GM19372 (cell line): ENCODE data around the gene SAMD14.

Source experiments
- ATAC-seq: cut with Tn5 transposase; IDR thresholded peaks from one replicate; pipeline ENCODE4 v1.9.1; 2021; ENCODE audit warnings: mild to moderate bottlenecking, low read depth, moderate library complexity; ENCODE audit not compliant: unreplicated experiment

The SAMD14 gene

DNA sequence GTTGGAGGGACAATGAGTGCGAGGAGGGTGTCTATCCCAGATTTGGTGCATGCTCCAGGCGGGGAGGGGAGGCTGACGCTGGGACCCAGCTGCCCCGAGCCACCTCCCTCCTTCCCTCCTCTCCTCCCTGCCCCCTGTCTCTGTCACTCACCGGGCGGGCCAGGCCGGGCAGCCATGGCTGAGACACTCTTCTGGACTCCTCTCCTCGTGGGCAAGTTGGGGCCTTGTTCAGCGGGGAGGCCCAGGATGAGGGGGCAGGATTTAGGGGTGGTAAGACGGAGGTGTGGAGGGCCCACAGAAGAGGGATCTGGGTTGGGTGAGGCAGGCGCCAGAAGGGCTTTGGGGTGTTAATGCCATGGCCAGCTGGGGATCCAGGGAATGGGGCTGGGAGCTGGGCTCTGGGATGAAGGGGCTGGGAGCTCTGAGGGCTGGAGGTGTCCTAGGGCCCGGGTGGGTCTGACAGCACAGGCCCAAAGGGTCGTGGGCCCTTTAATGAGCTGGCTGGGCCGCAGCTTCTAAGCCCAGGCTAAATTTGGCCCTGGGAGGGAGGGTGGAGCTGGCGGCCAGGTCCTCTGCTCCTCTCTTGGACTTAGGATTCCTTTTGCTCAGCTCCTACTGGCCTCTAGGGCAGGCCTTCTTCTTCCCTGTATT, 36.0 kb upstream of the SAMD14 start, which contains the start of gene SGCA:
Gene SGCA, plus strand, starts transcription at position 139 of the 651 bp plus-strand sequence. Its CDS starts 36 bp downstream, at position 175.
- ATAC-seq: no peak

DNA sequence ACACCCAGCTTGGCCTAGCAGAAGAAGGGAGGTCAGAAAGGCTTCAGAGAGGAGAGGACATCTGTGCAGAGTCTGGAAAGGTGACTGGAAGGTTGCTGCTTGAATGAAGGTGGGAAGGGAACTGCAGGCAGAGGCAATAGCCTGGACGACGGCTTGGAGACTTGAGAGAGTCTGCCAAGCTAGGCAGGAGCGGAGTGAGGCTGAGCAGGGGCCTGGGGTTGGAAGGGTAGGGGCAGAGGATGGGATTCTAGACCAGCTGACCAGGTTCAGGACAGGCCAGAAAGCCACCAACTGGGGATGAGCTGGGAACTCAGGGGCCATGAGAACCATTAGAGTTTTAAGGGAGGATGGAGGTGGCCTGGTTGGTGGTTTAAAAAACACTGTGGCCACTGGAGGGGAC, 35.5 kb upstream of the SAMD14 start:
- no peak for ATAC-seq

DNA sequence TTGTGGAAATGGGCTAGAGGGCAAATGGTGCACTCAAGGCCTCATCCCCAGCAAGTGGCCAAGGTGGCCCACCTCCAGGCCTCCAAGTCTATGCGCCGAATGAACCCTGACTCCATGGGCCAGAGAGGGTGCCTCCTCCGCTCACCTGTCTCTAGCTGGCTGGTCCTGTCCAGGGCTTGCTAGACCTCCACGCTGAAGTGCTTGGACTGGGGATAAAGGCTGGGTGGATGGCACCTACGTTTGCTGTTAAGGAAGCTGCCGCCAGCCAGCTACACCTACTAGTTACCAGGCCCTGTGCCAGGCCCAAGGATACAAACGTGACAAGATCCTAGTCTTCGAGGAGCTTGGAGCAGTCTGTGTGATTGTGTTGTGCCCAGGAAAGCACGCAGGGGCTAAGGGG, 35.1 kb upstream of the SAMD14 start:
- no peak for ATAC-seq

DNA sequence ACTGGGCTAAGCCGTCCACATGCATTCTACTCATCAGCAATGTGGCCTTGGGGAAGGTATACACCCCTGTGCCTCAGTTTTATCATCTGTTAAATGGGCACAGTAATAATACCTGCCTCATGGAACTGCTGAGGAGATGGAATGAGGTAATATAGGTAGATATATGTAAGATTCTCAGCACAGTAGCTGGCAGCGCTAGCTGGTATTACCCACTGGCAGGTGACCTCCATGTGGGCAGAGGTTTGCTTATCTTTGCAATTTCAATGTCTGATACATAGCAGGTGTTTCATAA, 34.7 kb upstream of the SAMD14 start:
- no peak for ATAC-seq

DNA sequence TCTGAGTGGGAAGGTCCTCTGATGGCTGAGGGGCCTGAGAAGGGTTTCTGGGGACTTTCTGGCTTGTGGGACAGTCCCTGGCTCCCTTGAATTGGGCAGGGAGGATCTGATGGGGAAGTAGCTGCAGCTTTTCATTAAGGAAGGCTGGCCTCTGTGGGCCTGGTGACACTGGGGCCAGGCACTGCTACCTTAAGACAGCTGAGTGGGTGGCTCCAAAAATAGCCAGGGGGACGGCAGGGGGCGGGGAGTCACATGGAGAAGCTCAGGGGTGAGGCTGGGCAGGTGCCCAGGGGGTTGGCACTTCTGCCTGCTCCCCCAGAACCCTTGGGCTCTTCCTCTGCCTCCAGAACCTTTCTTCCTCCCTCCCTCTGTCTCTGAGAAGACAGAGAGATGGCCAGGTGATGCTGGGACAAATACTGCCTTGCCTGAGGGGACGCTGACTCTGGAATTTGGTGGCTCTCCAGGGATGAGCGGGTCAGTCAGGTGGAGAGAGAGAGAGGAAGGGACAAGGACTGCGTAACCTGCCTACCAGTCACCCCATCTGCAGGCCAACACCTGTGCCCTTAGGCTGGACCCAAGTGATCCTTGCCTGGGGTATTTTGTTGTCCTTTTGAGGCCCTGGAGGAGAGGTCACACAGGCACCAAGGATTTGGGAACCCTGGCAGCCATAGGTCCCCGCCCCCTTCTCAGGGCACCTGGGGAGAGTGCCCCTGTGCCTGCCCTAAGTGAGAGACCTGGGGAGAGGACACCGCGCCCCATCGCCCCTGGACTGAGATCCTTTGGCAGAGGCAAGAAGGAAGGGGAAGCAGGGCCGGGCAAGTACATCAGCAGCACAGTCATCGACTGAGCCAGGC, 34.1 kb upstream of the SAMD14 start:
- ATAC-seq: no peak

DNA sequence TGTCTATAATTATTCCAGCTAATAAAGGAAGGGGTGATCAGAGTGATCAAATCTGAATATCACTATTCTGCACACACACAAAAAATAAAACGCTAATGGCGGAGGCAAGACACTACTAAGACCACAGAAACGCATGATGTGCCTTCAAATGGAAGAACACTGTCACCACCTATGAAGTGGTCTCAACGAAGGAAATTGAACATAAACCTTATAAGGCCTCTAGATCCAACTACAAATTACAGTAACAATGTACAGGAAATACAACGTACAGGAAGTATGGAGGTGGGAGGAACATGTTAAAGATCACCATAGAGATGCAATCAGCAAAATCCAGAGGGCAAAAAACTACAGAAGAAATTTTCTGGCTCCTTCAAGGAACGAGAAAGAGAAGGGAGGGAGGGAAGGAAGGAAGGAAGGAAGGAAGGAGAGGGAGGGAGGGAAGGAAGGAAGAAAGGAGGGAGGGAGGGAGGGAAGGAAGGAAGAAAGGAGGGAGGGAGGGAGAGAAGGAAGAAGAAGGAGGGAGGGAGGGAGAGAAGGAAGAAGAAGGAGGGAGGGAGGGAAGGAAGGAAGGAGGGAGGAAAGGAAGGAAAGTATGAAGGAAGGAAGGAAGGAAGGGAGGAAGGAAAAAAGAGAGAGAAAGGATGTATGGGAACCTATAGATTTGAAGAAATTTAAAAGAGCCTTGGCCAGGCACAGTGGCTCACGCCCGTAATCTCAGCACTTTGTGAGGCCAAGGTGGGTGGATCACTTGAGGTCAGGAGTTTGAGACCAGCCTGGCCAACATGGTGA, 32.7 kb upstream of the SAMD14 start:
- no peak for ATAC-seq

DNA sequence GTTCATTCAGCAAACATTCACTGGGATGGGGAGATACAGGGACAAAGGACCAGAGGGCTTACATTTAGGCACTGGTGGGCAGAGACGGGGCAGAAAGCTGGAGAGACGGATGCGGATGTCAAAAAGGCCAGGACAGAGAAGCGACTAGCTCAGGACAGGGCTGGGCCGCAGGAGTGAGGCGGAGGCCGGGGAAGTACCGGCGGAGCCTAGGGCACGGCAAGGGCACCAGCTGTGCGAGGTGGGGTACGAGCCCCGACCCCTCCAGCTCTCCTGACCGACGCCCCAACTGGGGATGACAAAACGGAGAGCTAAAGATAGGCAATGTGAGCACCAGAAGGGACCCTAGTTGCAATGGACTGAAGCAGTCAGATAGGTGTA, 31.9 kb upstream of the SAMD14 start:
- no peak for ATAC-seq

DNA sequence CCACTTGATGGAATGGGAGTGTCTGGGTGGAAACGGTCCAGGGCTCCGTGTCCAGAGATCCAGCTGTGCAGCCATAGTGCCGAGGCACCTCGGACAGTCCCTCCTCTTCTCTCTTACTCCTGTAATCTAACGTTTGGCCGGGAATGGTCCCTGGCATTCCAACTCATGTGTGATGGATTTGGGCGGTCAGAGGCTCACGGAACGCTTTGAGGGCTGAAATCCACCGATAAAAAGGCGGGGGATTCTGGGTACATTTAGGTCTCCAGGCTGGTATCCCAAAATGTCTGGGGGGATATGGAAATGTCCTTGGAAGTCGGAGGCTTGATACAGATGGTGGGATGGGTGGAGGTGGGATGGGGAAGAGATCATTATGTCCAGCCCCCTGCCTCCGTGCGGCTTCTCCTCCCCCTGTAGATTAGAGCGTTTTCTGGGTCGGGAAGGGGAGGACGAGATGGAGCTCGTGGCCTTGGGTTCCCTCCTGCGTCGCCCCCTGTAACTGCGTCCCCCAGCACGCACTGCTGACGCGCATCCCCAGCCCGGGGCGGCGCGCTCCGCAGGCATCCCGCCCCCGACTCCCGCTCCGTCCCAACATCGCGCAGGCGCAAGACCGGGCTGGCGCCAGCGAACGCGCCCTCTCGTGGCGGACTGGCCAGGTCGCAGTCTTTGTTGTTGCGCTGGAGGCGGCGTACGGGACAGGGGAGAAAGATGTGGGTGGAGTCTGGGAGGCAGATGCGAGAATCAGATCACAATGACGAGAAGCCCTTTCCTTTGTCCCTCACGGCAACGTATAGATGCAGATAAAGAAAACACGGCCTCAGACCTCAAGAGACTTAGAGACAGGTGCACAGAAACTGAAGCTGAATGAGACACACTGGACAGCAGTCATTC, 31.3 kb upstream of the SAMD14 start:
- ATAC-seq: peak; percentile 92

DNA sequence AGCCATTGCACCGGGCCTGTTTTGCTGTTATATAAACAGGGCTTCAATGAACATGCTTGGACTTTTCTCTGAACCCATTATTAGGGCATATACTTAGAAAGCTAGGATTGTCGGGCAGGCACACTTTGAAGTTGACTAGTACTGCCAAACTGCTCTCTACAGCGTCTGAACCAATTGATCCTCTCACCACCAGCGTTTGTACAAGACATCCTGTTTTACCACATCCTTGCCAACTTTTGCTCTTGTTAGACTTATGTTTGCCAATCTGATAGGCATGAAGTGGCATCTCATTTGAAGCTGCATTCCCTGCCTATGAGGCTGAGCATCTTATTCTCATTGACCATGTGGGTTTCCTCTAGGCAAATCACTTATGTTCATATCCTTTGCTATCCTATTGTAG, 27.9 kb upstream of the SAMD14 start:
- ATAC-seq: no peak

DNA sequence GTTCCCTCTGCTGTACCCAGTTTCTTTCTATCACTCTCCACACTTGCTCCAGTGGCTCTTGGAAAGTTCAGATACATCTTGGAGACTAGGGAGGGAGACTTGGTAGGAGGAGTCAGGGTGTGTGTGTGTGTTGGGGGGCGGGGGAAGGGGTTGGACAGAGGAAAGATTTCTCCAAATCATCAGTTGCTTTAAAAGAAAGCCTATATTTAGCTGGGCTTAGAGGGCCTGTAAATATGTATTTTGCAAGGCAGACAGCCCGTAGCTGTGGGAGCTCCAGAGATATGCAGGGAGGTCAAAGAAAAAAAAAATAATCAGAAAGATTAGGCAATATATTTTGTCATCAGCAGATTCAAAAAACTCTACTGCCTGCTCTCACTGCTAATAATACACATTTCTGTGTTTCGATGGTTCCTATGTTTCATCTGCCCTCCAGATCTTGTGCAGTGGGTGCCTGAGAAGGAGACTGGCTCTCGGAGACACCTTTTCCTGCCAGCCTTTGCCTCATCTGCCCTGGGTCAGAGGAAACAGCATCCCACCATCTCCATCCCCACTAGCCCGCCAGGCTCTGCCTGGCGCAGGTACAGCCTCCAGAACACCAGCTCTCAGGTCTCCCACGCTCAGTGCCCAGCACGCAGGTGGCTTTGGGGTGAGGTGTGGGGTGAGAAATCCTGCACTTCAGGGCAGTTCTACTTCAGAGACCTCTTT, 25.3 kb upstream of the SAMD14 start:
- no peak for ATAC-seq

DNA sequence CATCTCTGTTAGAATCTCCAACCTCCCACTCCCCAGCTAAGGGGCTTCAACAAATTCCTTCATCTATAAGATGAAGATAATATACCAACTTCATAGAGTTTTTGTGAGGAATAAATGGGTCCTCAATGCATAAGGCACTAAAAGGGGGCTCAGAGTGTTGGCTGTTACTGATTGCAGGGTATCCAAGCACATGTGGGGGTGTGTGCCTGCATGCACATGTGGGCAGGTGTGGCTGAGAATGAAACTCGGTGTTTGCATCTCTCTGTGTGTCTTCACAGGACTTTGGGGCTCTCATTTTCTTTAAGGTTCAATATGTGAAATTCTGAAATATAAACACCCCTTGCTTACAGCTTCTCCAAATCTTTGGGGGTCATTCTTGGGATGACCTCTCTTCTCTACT, 24.6 kb upstream of the SAMD14 start:
- no peak for ATAC-seq

DNA sequence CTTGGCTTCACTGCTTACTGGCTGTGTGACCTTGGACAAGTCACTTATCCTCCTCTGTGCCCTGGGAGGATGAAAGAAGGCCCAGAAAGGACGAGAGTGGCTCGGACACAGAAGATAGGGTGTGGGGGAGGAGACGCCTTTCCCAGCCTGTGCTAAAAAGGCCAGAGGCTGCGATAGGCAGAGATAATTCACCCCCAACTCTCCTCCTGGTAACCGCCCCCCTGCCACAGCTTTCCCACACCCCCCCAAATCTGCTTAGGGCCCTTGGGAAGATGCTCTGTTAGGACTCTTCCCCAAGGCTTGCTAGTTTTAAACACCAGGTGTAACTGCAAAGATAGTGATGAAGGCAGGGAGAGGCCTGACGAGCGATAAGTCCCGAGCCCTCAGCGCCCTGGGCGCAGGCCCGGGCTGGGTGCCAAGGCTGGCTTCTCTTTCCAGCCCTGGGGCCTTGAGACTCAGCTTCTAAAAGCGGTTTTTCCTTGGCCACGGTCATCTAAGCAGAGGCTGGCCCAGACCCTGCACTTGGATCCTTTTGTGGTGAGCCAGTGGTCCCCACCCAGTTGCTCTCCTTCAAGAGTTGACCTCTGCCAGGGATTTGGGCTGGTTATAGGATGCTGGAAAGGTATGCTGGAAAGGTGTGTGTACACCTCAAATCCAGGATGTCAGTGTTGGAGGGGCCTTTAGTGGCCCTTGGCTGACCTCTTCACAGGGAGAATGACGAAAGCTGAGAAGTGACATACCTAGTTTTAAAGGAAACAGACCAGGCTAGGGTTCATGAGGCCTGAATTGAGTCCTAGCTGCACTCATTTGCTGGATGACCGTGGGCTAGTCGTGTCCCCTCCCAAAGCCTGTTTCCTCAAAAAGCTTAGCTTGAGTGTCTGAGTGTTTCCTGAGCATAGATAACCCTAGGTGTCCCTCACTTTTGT, 24.0 kb upstream of the SAMD14 start:
- no peak for ATAC-seq

DNA sequence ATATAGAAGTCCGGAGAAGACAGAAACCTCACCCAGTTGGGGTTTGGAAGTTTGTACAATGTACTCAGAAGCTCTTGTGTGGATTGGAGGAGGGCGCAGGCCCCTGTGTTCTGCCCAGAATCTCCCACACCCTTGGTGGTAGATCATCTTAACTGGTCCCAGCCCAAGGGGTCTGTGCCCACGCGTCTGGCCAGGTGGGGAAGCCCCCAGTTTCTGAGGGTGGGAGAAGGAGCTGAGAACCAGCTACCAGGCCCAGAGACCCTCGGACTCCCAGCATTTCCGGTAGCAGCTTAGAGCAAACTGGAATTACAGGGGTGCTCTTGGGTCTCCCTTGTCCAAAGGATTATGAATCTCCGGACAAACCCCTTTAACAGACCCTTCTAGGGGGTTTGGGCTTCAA, 22.8 kb upstream of the SAMD14 start:
- ATAC-seq: no peak

DNA sequence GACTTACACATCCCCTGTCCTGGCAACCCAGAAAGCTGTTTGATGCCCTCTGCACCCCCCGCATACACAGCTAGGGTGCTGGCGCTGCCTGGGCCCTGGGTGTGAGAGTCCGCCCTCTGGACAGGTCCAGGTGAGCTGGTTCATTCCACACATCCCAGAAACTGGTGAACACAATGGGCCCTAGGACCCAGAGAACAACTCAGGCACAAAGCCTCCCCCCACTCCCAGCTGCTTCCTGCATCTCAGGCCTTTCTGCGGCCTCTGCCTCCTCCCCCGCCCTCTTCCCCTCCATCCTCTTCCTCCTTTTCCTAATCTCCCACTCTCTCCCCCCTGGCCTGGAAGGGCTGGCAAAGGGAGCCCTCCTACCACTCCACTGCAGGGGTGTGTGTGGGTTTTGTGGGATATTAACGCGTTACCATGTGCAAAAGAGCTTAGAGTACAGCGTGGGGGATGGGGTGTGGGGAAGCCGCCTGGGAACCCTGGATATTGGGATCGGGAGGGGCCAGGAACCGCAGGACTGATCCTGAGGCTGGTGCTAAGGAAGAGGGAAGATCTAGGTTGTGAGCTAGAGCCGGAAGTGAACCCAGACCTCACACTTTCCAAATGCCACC, 22.1 kb upstream of the SAMD14 start:
- no peak for ATAC-seq

DNA sequence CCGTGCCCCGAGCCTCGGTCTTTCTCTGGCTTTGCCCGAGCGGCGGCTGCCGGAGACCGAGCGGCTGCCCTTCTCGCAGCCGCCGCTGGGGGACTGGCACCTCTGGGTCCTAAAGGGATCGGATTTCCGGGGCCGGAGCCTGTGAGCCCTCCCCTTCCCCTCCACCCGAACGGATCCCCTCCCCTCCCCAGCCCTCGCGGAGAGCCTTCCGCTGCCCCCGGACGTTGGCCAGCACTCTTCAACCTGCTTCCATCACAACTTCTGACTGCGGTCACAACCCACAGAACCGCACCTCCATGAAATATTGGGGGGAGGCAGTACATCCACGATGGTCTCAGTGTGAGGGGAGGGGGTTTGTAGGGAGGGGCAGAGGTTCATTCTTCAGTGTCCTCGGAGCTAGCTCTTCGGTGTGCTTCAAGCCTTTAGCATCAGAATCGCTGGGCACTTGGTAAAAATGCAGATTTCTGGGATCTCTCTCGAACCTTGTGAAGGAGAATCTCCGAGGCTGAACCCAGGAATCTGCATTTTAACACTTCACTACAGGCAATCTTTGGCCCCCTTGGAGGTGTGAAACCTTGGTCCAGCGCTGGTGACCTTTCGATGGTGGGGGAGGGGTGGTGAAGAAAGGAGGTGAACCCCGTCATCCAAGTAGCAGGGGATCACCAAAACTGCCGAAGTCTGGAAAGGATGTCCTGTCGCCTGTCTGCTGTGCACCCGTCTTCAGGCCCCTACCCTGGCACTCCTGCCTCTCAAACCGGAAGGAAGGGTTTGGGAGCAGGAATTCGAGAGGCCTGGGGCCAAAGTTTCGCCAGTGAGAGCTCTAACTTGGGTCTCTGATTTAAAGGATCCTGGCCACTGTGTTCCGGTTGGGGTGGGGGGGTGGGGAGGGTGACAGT, 21.3 kb upstream of the SAMD14 start:
- peak; percentile 47 for ATAC-seq

DNA sequence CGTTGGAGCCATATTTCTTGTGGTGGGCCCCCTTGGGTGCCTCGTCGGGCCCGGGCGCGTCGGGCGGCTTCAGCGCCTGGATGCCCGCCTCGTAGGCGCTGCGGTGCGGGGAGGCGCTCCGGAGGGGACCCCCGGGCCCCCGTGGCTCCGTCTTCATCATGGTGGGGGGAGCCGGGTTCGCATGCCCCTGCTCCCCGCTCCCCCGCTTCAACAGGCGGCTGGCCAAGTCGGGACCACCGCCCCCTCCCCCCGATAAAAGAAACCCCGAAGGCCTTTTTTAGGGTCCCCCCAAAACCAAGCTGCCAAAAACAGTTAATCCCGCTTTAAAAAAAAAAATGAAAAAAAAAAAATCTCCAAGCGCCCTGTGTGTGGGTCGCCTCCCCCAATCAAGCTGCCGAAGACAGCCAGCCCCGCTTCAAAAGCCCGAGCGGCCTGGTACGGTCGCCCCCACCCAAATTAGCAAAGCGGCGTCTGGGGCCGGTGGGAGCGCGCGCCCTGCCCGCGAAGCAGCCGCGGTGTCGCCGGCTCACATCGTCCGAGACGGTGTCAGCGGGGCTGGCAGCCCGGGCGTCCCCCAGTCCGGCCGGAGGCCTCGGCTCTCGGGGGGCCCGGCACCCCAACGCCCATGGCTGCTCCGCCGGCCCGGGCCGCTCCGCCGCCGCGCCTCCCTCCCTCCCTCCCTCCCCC, 20.5 kb upstream of the SAMD14 start, which contains the start of gene PPP1R9B:
Gene PPP1R9B, minus strand, starts transcription at position 324 of the 687 bp plus-strand sequence. Its CDS starts 164 bp downstream, at position 160.
- no peak for ATAC-seq
